HG02981 (cell line): ENCODE results near the gene HES5.
"Not testable (repeated sequence)": the region's sequence is repeated elsewhere in the genome, so short reads cannot be mapped to it uniquely, and the experiment has no call there.

ENCODE experiments used
- ATAC-seq: cut with Tn5 transposase; IDR thresholded peaks from one replicate; pipeline ENCODE4 v1.9.1; 2021; ENCODE audit warnings: mild to moderate bottlenecking, moderate library complexity; ENCODE audit not compliant: unreplicated experiment

The HES5 gene

GRCh38 chr1:2529784-2530512 lies at the start of gene HES5:
TSS of gene HES5 (minus strand) at chr1:2530263. CDS start at chr1:2530164, 99 bp downstream.
- ATAC-seq = no peak

- no peak for ATAC-seq
Observed at GRCh38 chr1:2578758-2579118, 48.7 kb upstream of the HES5 start.

GRCh38 chr1:2577565-2578075 lies 47.6 kb upstream of the HES5 start:
- ATAC-seq = peak; percentile 28

- no peak for ATAC-seq
Observed at GRCh38 chr1:2575801-2576663, 46.0 kb upstream of the HES5 start.

- no peak for ATAC-seq
Observed at GRCh38 chr1:2574350-2574749, 44.3 kb upstream of the HES5 start.

GRCh38 chr1:2573250-2573920 lies 43.3 kb upstream of the HES5 start:
- ATAC-seq = no peak

- ATAC-seq = no peak
Observed at GRCh38 chr1:2571348-2571747, 41.3 kb upstream of the HES5 start.

- ATAC-seq = no peak
Observed at GRCh38 chr1:2570332-2570731, 40.3 kb upstream of the HES5 start.

GRCh38 chr1:2569703-2570102 lies 39.6 kb upstream of the HES5 start:
- not testable (repeated sequence) for ATAC-seq

- no peak for ATAC-seq
Observed at GRCh38 chr1:2569060-2569459, 39.0 kb upstream of the HES5 start.

- not testable (repeated sequence) for ATAC-seq
Observed at GRCh38 chr1:2568187-2568816, 38.2 kb upstream of the HES5 start.

GRCh38 chr1:2567083-2567679 lies 37.1 kb upstream of the HES5 start:
- ATAC-seq = no peak

- ATAC-seq = no peak
Observed at GRCh38 chr1:2566101-2567045, 36.3 kb upstream of the HES5 start.

GRCh38 chr1:2564815-2565374 lies 34.8 kb upstream of the HES5 start:
- ATAC-seq = no peak

GRCh38 chr1:2564006-2564814 lies 34.1 kb upstream of the HES5 start:
- no peak for ATAC-seq

GRCh38 chr1:2563205-2563604 lies 33.1 kb upstream of the HES5 start:
- ATAC-seq = no peak

- no peak for ATAC-seq
Observed at GRCh38 chr1:2561898-2562895, 32.1 kb upstream of the HES5 start.
